Fibroblast of lung (primary cell): ENCODE results near the gene ATP6V1G2. TPM values are rescaled to one million over a fixed set of nuclear protein-coding genes. Genes with fewer than 3 reads are reported as not detected.

Experiments used
- DNase-seq, 2 donors: peaks; one replicate each; pipeline versions ENCODE4 v3.0.0 to v3.0.0-alpha.2; 2010; ENCODE audit warnings: low read depth in 2 of 2
- H2AFZ ChIP-seq: 2 replicates; pipeline ENCODE4 v1.5.1; 2012; ENCODE audit warnings: low read length, control low read depth, inconsistent platforms
- H3K27ac ChIP-seq: 2 replicates; pipeline ENCODE4 v1.5.1; 2011; ENCODE audit warnings: low read length, control low read depth; ENCODE audit not compliant: insufficient read depth
- H3K27me3 ChIP-seq: 2 replicates; pipeline ENCODE4 v1.5.1; 2011; ENCODE audit warnings: mild to moderate bottlenecking, low read length; ENCODE audit not compliant: control insufficient read depth, insufficient read depth
- H3K36me3 ChIP-seq: 2 replicates; pipeline ENCODE4 v1.5.1; 2011; ENCODE audit warnings: low read length; ENCODE audit not compliant: control insufficient read depth, insufficient read depth
- H3K4me1 ChIP-seq: 2 replicates; pipeline ENCODE4 v1.5.1; 2011; ENCODE audit warnings: low read length; ENCODE audit not compliant: control insufficient read depth, insufficient read depth; ENCODE audit errors: extremely low read depth
- H3K4me2 ChIP-seq: 2 replicates; pipeline ENCODE4 v1.5.1; 2011; ENCODE audit warnings: low read length, control low read depth; ENCODE audit not compliant: insufficient read depth; ENCODE audit errors: extremely low read depth
- H3K4me3 ChIP-seq, 4 experiments: fragments of 200-600 bp in 1 of 4; sonication (generic) in 1 of 4; replicated peaks in 1 of 4; 2 replicates each; pipeline ENCODE4 v1.5.1; 2011 to 2016; ENCODE audit warnings: low read length in 4 of 4, low read depth in 3 of 4, mild to moderate bottlenecking in 3 of 4, control low read depth in 2 of 4, inconsistent platforms in 1 of 4, mixed read lengths in 1 of 4; ENCODE audit not compliant: insufficient read depth in 1 of 4; ENCODE audit errors: control extremely low read depth in 1 of 4
- H3K79me2 ChIP-seq: 2 replicates; pipeline ENCODE4 v1.5.1; 2012; ENCODE audit warnings: mild to moderate bottlenecking, low read length, inconsistent platforms; ENCODE audit not compliant: control insufficient read depth, insufficient read depth
- H3K9ac ChIP-seq: 2 replicates; pipeline ENCODE4 v1.5.1; 2011; ENCODE audit warnings: mild to moderate bottlenecking, low read length, control low read depth; ENCODE audit not compliant: insufficient read depth
- H3K9me3 ChIP-seq: 2 replicates; pipeline ENCODE4 v1.5.1; 2012; ENCODE audit warnings: low read depth, low read length; ENCODE audit not compliant: control insufficient read depth, insufficient read depth
- H4K20me1 ChIP-seq: 2 replicates; pipeline ENCODE4 v1.5.1; 2011; ENCODE audit warnings: low read length; ENCODE audit not compliant: control insufficient read depth, insufficient read depth; ENCODE audit errors: extremely low read depth
- CTCF ChIP-seq, 2 donors: IDR thresholded peaks in 1 of 2; conservative IDR thresholded peaks in 1 of 2; 1 replicate in 1 of 2; 2 replicates in 1 of 2; pipeline ENCODE4 v1.5.1; 2011 to 2012; ENCODE audit warnings: low read length in 2 of 2, control low read depth in 1 of 2, inconsistent platforms in 1 of 2, low read depth in 1 of 2, mild to moderate bottlenecking in 1 of 2
- EZH2 ChIP-seq: IDR thresholded peaks from 2 replicates; pipeline ENCODE4 v1.5.1; 2012; ENCODE audit warnings: low read length, control low read depth, mild to moderate bottlenecking; ENCODE audit errors: missing control alignments
- polyA plus RNA-seq, 2 donors: library from polyadenylated mRNA; depleted of rRNA in 1 of 2; stranded (reverse) in 1 of 2; unstranded in 1 of 2; fragments of >200 nt; gene quantifications; 2 replicates each; pipeline ENCODE4 v1.2.1, GENCODE V29; 2011 to 2012; ENCODE audit warnings: missing spikeins in 1 of 2
- total RNA-seq: library from RNA; depleted of rRNA; stranded (reverse); fragments of >200 nt; gene quantifications from 2 replicates; pipeline ENCODE4 v1.2.1, GENCODE V29; 2014

The ATP6V1G2 gene
- total and polyA plus RNA-seq, 2 donors (not counting 1 experiment from before 2014, with no cell fraction given): 11.2 to 16.0 TPM

- H3K9ac ChIP-seq: no peak overlapping the region
- H3K36me3 ChIP-seq: no peaks in the 10 kb centered on the region
- no peaks in the 10 kb centered on the region for H3K79me2 ChIP-seq
- DNase-seq: no peak
- H4K20me1 ChIP-seq: no peaks in the 10 kb centered on the region
- no peaks in the 10 kb centered on the region for H3K9me3 ChIP-seq
- H3K4me3 ChIP-seq: no peak overlapping the region
- H3K4me1 ChIP-seq: no peaks in the 10 kb centered on the region
- H3K27ac ChIP-seq: no peak overlapping the region
- no peak overlapping the region for H3K4me2 ChIP-seq
- TF ChIP-seq CTCF (conservative IDR thresholded peaks at IDR 0.05 in 1 of 2, IDR thresholded peaks at IDR 0.05 in 1 of 2; ENCODE audit: low read depth in 1 of 2, low read length in 2 of 2) (no peak), EZH2 (no peak)
- no peak overlapping the region for H2AFZ ChIP-seq
- H3K27me3 ChIP-seq: peaks cover 2% of the 10 kb centered on the region
Observed at GRCh38 chr6:31588871-31589650, 42.7 kb upstream of the ATP6V1G2 start.

- H3K4me2 ChIP-seq: no peak overlapping the region
- no peak for DNase-seq
- H4K20me1 ChIP-seq: no peaks in the 10 kb centered on the region
- TF ChIP-seq CTCF (conservative IDR thresholded peaks at IDR 0.05 in 1 of 2, IDR thresholded peaks at IDR 0.05 in 1 of 2; ENCODE audit: low read depth in 1 of 2, low read length in 2 of 2) (no peak), EZH2 (no peak)
- H2AFZ ChIP-seq: no peak overlapping the region
- H3K36me3 ChIP-seq: no peaks in the 10 kb centered on the region
- no peak overlapping the region for H3K27ac ChIP-seq
- peaks cover 4% of the 10 kb centered on the region for H3K27me3 ChIP-seq
- no peaks in the 10 kb centered on the region for H3K79me2 ChIP-seq
- no peak overlapping the region for H3K9ac ChIP-seq
- H3K9me3 ChIP-seq: no peaks in the 10 kb centered on the region
- H3K4me3 ChIP-seq: no peak overlapping the region
- H3K4me1 ChIP-seq: no peaks in the 10 kb centered on the region
Observed at GRCh38 chr6:31587791-31588777, 41.7 kb upstream of the ATP6V1G2 start.

- Histone ChIP-seq H3K4me2 (no peak overlapping the region), H3K27ac (no peak overlapping the region), H4K20me1 (no peaks in the 10 kb centered on the region), H3K9ac (no peak overlapping the region), H3K79me2 (no peaks in the 10 kb centered on the region), H2AFZ (no peak overlapping the region), H3K36me3 (no peaks in the 10 kb centered on the region), H3K4me3 (no peak overlapping the region), H3K27me3 (peaks cover 4% of the 10 kb centered on the region), H3K9me3 (no peaks in the 10 kb centered on the region), H3K4me1 (no peaks in the 10 kb centered on the region)
- TF ChIP-seq EZH2 (no peak), CTCF (conservative IDR thresholded peaks at IDR 0.05 in 1 of 2, IDR thresholded peaks at IDR 0.05 in 1 of 2; ENCODE audit: low read depth in 1 of 2, low read length in 2 of 2) (no peak)
- DNase-seq: no peak
Observed at GRCh38 chr6:31586599-31587281, 40.3 kb upstream of the ATP6V1G2 start.
